Right ventricle myocardium inferior (tissue), 1 donor: ENCODE measurements around the gene RGS5. TPM values are rescaled to one million over a fixed set of nuclear protein-coding genes. Genes with fewer than 3 reads are reported as not detected.

Experiments used
- ATAC-seq: fragments of 200-7000 bp; cut with Tn5 transposase; one replicate; pipeline ENCODE4 v1.9.1; 2020; ENCODE audit warnings: mild to moderate bottlenecking, moderate library complexity
- DNase-seq: peaks from one replicate; pipeline ENCODE4 v3.0.0; 2021; ENCODE audit errors: missing footprints
- intact Hi-C: fragments of 100-400 bp; cut with DNase I; formaldehyde crosslinking; loops from one replicate; pipeline ENCODE4 v1.11.0; 2022
- total RNA-seq: library from RNA; stranded (reverse); fragmentation: NEBNext Ultra II Directional; extraction: Animal tissue kit (Norgen Biotek cat#: 25700); gene quantifications from one replicate; pipeline ENCODE4 v1.2.1, GENCODE V29; 2021
- donor health status: DM: no; HTN: yes; CAD: no; lungs with severe emphysema.

RGS5 gene
- total RNA-seq, 1 donor from 2014 or later: 246 TPM

DNA sequence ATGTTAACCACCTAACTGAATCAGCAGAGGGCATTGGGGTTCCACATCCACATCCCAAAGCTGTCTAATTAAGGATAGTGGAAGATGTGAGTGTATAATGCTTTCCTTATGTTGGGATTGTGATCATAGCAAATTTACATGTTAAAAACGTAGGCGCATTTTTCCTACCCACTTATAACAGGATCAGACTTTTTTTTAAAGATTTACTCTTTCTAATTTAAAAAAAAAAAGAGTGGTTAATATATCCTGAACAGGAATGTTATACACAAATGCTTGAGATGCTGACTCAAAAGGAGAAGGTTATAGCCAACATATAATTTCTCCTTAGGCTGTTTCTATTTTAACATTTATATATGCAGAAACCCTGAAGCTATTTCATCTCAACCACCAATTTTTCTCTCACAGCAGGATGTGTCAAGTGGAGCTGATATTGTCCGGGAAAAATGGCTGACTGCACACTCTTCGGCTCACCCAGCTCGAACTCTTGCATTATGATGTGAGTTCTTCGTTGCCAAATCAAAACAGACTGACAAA is 40.3 kb downstream of the RGS5 start:
- DNase-seq: no peak
- no peak for ATAC-seq
- intact Hi-C loops: no loop called here

GRCh38 chr1:163161841-163162240 is 40.9 kb downstream of the RGS5 start:
- no peak for ATAC-seq
- DNase-seq: no peak
- intact Hi-C loops: no loop called here

GRCh38 chr1:163161337-163161736 is 41.4 kb downstream of the RGS5 start:
- DNase-seq: no peak
- intact Hi-C loops: no loop called here
- no peak for ATAC-seq

GRCh38 chr1:163155606-163156005 is 47.1 kb downstream of the RGS5 start:
- DNase-seq: no peak
- ATAC-seq: no peak
- intact Hi-C loops: no loop called here

DNA sequence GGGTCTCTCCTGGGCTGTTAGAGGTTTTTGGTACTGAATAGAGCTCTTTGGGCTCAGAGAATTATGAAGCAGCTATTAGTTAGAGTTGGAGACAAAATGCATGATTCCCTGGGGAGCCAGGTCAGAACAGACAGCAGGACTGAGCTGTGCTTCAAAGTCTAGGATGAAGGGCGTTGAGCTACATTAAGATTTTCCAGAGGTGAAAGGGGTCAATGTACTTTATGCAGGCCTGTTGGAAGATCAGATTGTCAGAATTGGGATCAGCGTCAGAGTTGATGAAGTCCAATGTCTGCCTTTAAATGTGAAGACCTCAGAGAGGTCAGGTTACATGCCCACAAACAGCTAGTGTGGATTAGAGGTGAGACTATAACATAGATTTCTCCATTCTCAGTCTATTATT is 53.8 kb downstream of the RGS5 start:
- ATAC-seq: no peak
- DNase-seq: no peak
- intact Hi-C loops: no loop called here

- ATAC-seq (no peak), DNase-seq (no peak)
- intact Hi-C loops: no loop called here
Observed at GRCh38 chr1:163147019-163147418, 55.7 kb downstream of the RGS5 start.

GRCh38 chr1:163145435-163145834 is 57.3 kb downstream of the RGS5 start:
- intact Hi-C loops: no loop called here
- DNase-seq: no peak
- ATAC-seq: no peak

- DNase-seq (no peak), ATAC-seq (peak; percentile 79)
- intact Hi-C loops: no loop called here
Observed at GRCh38 chr1:163144418-163144817, 58.3 kb downstream of the RGS5 start.

DNA sequence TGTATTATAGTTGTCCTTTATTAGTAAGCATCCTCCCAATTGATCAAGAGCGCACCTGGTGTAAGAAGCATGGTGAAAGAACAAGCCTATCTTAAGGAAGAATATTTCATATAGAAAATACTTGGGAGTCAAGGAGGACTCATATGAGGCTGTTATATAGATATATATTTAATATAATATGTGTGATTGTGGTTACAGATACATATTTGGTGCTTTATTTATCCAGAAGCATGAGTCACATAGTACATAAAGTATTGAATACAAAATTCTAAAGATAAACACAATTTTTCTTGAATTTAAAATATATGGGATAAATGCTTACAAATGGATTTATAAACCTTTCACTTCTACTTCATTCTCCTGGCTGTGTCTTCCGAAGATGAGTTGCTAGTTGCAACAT is 60.6 kb downstream of the RGS5 start:
- ATAC-seq (no peak), DNase-seq (no peak)
- intact Hi-C loops: no loop called here

DNA sequence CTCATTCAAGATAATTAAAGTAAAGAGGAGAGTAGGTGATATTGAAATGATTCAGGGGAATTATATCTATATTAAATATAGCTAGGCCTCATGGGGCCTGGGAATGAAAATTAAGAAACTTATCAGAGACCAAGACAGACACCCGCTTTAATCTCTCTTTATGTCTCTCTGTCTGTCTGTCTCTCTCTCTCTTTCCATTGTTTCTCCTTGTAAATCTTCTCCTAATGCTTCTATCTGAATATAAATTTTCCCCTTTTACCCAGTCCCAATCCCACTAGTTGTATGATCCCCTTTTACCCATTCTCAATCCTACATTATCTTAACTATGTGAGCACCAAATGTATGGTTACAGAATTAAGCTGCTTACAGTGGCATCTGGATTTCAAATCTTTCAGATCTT is 61.2 kb downstream of the RGS5 start:
- intact Hi-C loops: no loop called here
- ATAC-seq (no peak), DNase-seq (no peak)

- intact Hi-C loops: no loop called here
- no peak for ATAC-seq
- DNase-seq: no peak
Observed at GRCh38 chr1:163137556-163138265, 65.0 kb downstream of the RGS5 start.

DNA sequence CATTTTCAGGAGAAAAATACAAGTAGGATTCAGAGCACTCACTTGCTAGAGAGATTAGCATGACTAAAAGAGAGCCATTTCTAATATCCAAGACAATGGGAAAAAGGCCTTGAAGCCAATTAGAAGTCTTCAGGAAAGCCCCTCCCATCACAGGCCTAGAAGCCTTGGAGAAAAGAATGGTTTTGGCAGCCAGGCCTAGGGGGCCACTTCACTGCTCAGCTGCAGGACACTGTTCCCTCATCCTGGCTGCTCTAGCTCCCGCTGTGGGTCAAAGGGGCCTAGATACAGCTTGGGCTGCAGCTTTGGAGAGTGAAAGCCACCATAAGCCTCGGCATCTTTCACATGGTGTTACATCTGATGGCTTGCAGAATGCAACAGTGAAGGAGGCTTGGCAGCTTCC is 70.7 kb downstream of the RGS5 start:
- DNase-seq (no peak), ATAC-seq (no peak)
- intact Hi-C loops: no loop called here

DNA sequence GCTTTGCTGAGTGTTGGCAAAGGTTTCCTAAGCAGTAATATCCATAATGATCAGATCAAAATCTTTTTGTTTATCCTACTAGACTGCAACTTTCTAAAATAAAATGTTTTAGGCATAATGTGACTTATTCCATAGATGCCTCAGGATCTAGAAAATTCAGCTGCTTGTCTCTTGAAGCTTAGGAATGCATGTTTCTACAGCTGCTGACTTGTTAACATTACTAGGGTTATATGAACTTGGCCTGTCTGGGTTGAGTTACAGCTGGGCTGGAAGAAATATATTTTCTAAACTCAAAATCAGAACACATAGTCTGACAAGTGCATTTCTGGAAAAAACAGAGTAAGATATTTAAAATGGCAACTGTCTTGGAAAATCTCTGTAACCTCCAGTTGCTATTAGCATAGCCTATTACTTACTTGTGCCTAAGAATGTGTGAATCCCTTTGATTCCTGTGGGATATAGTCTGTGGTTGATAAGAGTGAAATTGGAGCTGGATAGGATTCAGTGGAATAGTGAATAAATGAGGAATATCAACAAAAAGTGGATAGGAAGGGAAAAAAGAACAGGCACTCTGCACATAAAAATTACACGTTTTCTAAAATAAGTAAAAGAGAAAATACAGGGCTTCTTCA is 72.4 kb downstream of the RGS5 start:
- intact Hi-C loops: no loop called here
- ATAC-seq: no peak
- no peak for DNase-seq

- no peak for ATAC-seq
- intact Hi-C loops: no loop called here
- no peak for DNase-seq
Observed at GRCh38 chr1:163128282-163128681, 74.4 kb downstream of the RGS5 start.

DNA sequence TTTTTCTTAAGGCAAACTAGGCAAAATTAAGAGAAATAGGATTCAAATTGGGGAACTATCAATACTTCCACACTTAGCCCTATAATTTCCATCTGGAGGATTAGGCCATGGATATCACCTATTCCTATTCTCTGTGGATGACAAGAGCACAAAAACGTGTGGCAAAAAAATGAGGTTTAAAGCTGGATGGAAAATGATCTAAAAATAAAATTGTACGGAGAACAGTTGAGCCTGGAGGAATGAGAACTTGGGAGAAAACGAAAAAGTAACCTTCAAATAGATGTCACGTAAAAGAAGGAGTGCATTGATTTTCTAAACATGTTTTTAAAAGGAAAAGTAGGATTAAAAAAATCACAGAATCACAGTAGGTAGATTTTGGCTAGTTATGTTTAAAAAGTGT is 77.9 kb downstream of the RGS5 start:
- intact Hi-C loops: no loop called here
- no peak for ATAC-seq
- DNase-seq: no peak

- ATAC-seq: no peak
- intact Hi-C loops: no loop called here
- no peak for DNase-seq
Observed at GRCh38 chr1:163120372-163120771, 82.3 kb downstream of the RGS5 start.

- no peak for ATAC-seq
- no peak for DNase-seq
- intact Hi-C loops: no loop called here
Observed at GRCh38 chr1:163119707-163120106, 83.0 kb downstream of the RGS5 start.

DNA sequence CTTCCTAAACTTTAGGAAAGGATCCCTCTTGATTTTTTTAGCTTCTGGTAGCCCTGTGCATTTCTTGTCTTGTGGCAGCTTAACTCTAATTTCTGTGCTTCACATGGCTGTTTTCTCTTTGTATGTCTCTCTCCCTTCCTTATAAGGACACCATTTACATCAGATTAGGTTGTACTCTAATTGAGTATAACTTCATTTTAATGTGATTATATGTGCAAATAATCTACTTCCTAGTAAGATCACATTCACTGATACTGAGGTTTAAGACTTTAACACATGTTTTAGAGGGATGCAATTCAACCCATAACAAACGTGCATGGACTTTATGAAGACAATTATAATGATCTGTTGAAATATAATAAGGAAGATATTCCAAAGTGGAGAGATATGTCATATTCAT is 86.8 kb downstream of the RGS5 start:
- DNase-seq: no peak
- no peak for ATAC-seq
- intact Hi-C loops: no loop called here

GRCh38 chr1:163107655-163108054 is 95.1 kb downstream of the RGS5 start:
- intact Hi-C loops: no loop called here
- ATAC-seq (no peak), DNase-seq (no peak)

DNA sequence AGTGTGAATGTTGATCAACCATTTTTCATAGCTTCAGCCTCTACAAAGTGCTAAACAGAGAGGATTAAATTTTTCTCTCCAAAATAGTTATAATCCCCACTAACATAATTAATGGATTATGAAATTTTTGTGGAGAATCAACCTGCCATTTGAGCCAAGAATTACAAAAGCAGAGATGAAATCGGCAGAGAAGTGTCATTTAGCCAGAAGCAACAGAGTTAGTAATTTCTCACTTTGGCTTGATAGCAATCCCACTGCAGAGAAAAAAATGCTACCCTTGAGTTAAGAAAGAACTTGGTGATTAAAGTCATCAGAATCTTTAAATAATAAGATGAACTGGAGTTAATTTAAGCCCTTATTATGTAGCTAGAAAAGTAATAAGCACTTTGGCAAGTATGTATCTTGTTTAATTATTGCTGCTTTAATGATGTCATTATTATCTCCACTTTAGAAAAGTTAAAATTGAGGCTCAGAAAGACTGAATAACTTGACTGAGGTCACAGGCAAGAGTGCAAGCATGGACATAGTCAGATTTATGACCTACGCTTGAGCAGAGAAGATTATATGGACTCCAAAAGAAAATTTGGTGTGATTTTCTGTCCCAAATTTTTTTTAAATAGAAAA is 96.2 kb downstream of the RGS5 start:
- ATAC-seq (no peak), DNase-seq (no peak)
- intact Hi-C loops: no loop called here
